Uterus (tissue), 4 donors: ENCODE results near the gene ABCC6. TPM values are rescaled to one million over a fixed set of nuclear protein-coding genes. Genes with fewer than 3 reads are reported as not detected.
"Not testable (repeated sequence)": the region's sequence is repeated elsewhere in the genome, so short reads cannot be mapped to it uniquely, and the experiment has no call there.

Source experiments
- DNase-seq, 2 donors: peaks; one replicate each; pipeline ENCODE4 v3.0.0-alpha.2; 2019 to 2020
- H3K27ac ChIP-seq, 2 donors: fragments of 200-600 bp; sonication (generic); 1 replicate in 1 of 2; 2 replicates in 1 of 2; pipeline ENCODE4 v1.5.1; 2016 to 2018
- H3K27me3 ChIP-seq, 2 donors: fragments of 200-600 bp; sonication (generic); one replicate each; pipeline ENCODE4 v1.5.1; 2018 to 2019; ENCODE audit warnings: control low read depth in 1 of 2
- H3K36me3 ChIP-seq, 2 donors: fragments of 200-600 bp; sonication (generic); one replicate each; pipeline ENCODE4 v1.5.1; 2019; ENCODE audit warnings: control low read depth in 1 of 2
- H3K4me1 ChIP-seq, 2 donors: fragments of 200-600 bp; sonication (generic); one replicate each; pipeline ENCODE4 v1.5.1; 2018 to 2019; ENCODE audit warnings: control low read depth in 1 of 2
- H3K4me3 ChIP-seq, 2 donors: fragments of 200-600 bp; sonication (generic); 1 replicate in 1 of 2; 2 replicates in 1 of 2; pipeline ENCODE4 v1.5.1; 2018 to 2019; ENCODE audit warnings: mild to moderate bottlenecking in 1 of 2
- H3K9me3 ChIP-seq, 2 donors: fragments of 200-600 bp; sonication (generic); one replicate each; pipeline ENCODE4 v1.5.1; 2019; ENCODE audit warnings: control low read depth in 1 of 2
- POLR2A ChIP-seq, 2 donors: fragments of 450-650 bp; IDR thresholded peaks; one replicate each; pipeline ENCODE4 v1.6.1; 2016; ENCODE audit warnings: antibody characterized with exemption in 2 of 2, mild to moderate bottlenecking in 1 of 2, moderate library complexity in 1 of 2
- intact Hi-C: fragments of 100-400 bp; cut with DNase I; formaldehyde crosslinking; loops from one replicate; pipeline ENCODE4 v1.15.1; 2023; ENCODE audit warnings: low total_unique reads
- total RNA-seq, 4 donors: library from RNA; depleted of rRNA in 3 of 4; stranded (reverse); fragments of >200 nt in 3 of 4; gene quantifications; one replicate each; pipeline versions ENCODE4 v1.1.0 to v1.2.4, GENCODE V29; 2014 to 2023
- TF ChIP-seq, protein P1 (sequence below), 4 experiments: fragments of 200-600 bp in 2 of 4; fragments of 450-650 bp in 2 of 4; sonication (generic) in 2 of 4; IDR thresholded peaks; one replicate each; pipeline ENCODE4 v1.5.1; 2016 to 2019; ENCODE audit warnings: antibody characterized with exemption in 4 of 4, mild to moderate bottlenecking in 2 of 4, moderate library complexity in 1 of 4
- donor health status: DM: yes; HTN: yes; CAD: no.

Gene ABCC6
- total RNA-seq, 4 donors from 2014 or later = 0.29 to 7.6 (median 1.3) TPM; not detected in 1

- no peak overlapping the region for H3K4me3 ChIP-seq
- H3K27me3 ChIP-seq = no peaks in the 10 kb centered on the region
- H3K4me1 ChIP-seq = no peaks in the 10 kb centered on the region
- no peak overlapping the region for H3K27ac ChIP-seq
- peaks cover 0 to 8% of the 10 kb centered on the region in 2 donors for H3K9me3 ChIP-seq
- no peaks in the 10 kb centered on the region for H3K36me3 ChIP-seq
- no peak for TF ChIP-seq POLR2A (IDR thresholded peaks at IDR 0.05)
- TF ChIP-seq, protein P1, sequence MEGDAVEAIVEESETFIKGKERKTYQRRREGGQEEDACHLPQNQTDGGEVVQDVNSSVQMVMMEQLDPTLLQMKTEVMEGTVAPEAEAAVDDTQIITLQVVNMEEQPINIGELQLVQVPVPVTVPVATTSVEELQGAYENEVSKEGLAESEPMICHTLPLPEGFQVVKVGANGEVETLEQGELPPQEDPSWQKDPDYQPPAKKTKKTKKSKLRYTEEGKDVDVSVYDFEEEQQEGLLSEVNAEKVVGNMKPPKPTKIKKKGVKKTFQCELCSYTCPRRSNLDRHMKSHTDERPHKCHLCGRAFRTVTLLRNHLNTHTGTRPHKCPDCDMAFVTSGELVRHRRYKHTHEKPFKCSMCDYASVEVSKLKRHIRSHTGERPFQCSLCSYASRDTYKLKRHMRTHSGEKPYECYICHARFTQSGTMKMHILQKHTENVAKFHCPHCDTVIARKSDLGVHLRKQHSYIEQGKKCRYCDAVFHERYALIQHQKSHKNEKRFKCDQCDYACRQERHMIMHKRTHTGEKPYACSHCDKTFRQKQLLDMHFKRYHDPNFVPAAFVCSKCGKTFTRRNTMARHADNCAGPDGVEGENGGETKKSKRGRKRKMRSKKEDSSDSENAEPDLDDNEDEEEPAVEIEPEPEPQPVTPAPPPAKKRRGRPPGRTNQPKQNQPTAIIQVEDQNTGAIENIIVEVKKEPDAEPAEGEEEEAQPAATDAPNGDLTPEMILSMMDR (IDR thresholded peaks at IDR 0.05) = no peak
- intact Hi-C loops = no loop called here
- DNase-seq = no peak
Observed at GRCh38 chr16:16158082-16158658, 65.1 kb downstream of the ABCC6 start.

DNA sequence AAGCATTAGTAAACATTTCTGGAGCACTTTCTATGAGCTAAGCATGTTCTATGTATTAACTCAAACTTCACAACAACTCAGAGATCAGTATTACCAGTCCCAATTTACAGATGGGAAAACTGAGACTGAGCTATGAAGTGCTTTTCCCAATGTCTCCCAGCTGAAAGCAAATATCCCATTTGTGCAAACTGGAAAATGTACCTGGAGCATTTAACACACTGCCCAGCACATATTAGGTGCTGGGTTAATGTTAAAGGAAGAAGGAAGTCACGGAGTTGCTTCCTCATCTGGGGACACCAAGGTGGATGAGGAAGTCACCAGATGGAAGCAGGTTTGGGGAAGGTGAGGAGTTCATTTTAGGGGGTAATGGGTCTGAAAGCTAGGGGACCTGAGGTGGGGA is 66.1 kb downstream of the ABCC6 start:
- DNase-seq = no peak
- peaks cover 0 to 8% of the 10 kb centered on the region in 2 donors for H3K9me3 ChIP-seq
- no peak for TF ChIP-seq POLR2A (IDR thresholded peaks at IDR 0.05)
- TF ChIP-seq, protein P1 (IDR thresholded peaks at IDR 0.05) = no peak
- H3K27ac ChIP-seq = no peak overlapping the region
- intact Hi-C loops = no loop called here
- H3K4me3 ChIP-seq = no peak overlapping the region
- H3K36me3 ChIP-seq = no peaks in the 10 kb centered on the region
- H3K27me3 ChIP-seq = no peaks in the 10 kb centered on the region
- H3K4me1 ChIP-seq = no peaks in the 10 kb centered on the region

DNA sequence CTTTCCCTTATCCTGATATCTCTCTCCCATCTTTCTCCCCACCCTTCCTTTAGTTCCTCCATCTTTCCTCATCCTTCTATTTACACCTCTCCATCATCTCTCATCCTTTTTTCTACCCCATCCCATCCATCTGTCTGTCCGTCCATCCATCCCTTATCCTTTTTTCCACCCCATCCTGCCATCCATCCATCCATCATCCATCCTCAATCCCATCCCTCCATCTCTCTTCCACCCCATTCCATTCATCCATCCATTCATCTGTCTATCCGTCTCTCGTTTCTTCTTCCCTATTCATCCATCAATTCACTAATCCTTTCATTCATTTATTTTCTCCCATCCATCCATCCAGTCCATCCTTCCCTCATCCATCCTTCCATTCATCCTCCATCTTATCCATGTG is 68.1 kb downstream of the ABCC6 start:
- H3K4me3 ChIP-seq = no peak overlapping the region
- H3K27me3 ChIP-seq = no peaks in the 10 kb centered on the region
- H3K36me3 ChIP-seq = no peaks in the 10 kb centered on the region
- no peak overlapping the region for H3K27ac ChIP-seq
- intact Hi-C loops = no loop called here
- peaks cover 0 to 8% of the 10 kb centered on the region in 2 donors for H3K9me3 ChIP-seq
- no peak for TF ChIP-seq POLR2A (IDR thresholded peaks at IDR 0.05)
- TF ChIP-seq, protein P1 (IDR thresholded peaks at IDR 0.05) = no peak
- peaks cover 0 to 3% of the 10 kb centered on the region in 2 donors for H3K4me1 ChIP-seq
- DNase-seq = no peak

GRCh38 chr16:16154281-16154951 is 68.9 kb downstream of the ABCC6 start:
- DNase-seq = no peak
- Histone ChIP-seq H3K4me3 (no peak overlapping the region), H3K36me3 (no peaks in the 10 kb centered on the region), H3K27ac (no peak overlapping the region), H3K4me1 (peaks cover 0 to 3% of the 10 kb centered on the region in 2 donors), H3K9me3 (peaks cover 0 to 4% of the 10 kb centered on the region in 2 donors), H3K27me3 (no peaks in the 10 kb centered on the region)
- intact Hi-C loops = no loop called here
- TF ChIP-seq POLR2A (IDR thresholded peaks at IDR 0.05) = no peak
- TF ChIP-seq, protein P1 (IDR thresholded peaks at IDR 0.05) = no peak

DNA sequence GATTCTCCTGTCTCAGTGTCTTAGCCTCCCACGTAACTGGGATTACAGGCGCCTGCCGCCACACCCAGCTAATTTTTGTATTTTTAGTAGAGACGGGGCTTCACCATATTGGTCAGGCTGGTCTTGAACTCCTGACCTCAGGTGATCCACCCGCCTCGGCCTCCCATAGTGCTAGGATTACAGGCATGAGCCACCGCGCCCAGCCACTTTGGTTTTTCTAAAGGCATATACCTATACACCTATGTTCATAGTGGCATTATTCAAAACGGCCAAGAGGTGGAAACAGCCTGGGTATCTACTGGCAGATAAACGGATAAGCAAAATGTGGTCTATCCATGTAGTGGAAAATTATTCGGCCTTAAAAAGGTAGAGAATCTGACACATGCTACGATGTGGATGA is 70.3 kb downstream of the ABCC6 start:
- H3K4me1 ChIP-seq, H3K36me3 ChIP-seq, H3K27ac ChIP-seq, H3K27me3 ChIP-seq, intact Hi-C loops, H3K9me3 ChIP-seq, DNase-seq, H3K4me3 ChIP-seq: not testable (repeated sequence)
